Measurements from ENCODE around the gene ABHD10. TPM values are rescaled to one million over a fixed set of nuclear protein-coding genes. Genes with fewer than 3 reads are reported as not detected.

The ABHD10 gene
- total RNA-seq, 1 experiment from 2014 or later = 21.8 TPM

DNA sequence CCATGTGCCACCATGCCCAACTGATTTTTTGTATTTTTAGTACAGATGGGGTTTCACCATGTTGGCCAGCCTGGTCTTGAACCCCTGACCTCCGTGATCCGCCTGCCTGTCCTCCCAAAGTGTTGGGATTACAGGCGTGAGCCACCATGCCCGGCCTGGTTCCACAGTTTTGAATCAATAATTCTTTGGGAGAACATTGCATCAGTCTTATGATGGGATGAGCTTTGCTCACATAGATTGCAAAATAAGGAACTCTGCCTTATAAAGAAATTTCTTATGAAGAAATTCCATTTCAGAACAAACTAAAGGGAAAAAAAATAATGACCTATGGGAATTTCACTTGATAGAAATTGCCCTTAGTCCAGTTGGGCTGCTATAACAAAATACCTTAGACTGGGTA, 39.9 kb downstream of the ABHD10 start:
- no peak overlapping the region for H4K8ac ChIP-seq (replicated peaks; ENCODE audit: insufficient read length, low read depth, low read length)
- H3K23me2 ChIP-seq (ENCODE audit: insufficient read length, low read depth, low read length, poor library complexity, severe bottlenecking) = no peaks in the 10 kb centered on the region
- no peak overlapping the region for H3K4ac ChIP-seq (ENCODE audit: low read depth, low read length)
- H3K27me3 ChIP-seq (ENCODE audit: insufficient read depth, low read length) = no peaks in the 10 kb centered on the region
- no peak overlapping the region for H2AFZ ChIP-seq (ENCODE audit: low read length)
- H2BK15ac ChIP-seq (ENCODE audit: low read depth, low read length) = no peak overlapping the region
- no peak for DNase-seq
- H4K5ac ChIP-seq (ENCODE audit: insufficient read length, low read depth, low read length) = no peak overlapping the region
- H2BK20ac ChIP-seq (ENCODE audit: low read depth, low read length, poor library complexity, severe bottlenecking) = no peak overlapping the region
- no peaks in the 10 kb centered on the region for H3K4me1 ChIP-seq (ENCODE audit: insufficient read depth, low read length)
- Mint-ChIP-seq H3K4me3 (no peak overlapping the region), H3K27ac (no peak overlapping the region), H3K9me3 (peaks cover 0 to 7% of the 10 kb centered on the region in 2 experiments; a peak in 1 of 5 replicates), H3K4me1 (no peaks in the 10 kb centered on the region), H3K36me3 (ENCODE audit: insufficient read depth in 1 of 3, low read depth in 3 of 3) (peaks cover 0 to 4% (median 0%) of the 10 kb centered on the region in 3 experiments; a peak in 1 of 7 replicates), H3K27me3 (ENCODE audit: low read depth) (no peaks in the 10 kb centered on the region)
- no peak overlapping the region for H3K18ac ChIP-seq (ENCODE audit: insufficient read length, low read depth, low read length)
- H3K9ac ChIP-seq (ENCODE audit: extremely low read depth, insufficient read length, low read length) = no peak overlapping the region
- H3K14ac ChIP-seq (ENCODE audit: insufficient read depth, low read length) = no peak overlapping the region
- no peak overlapping the region for H3T11ph ChIP-seq (ENCODE audit: low read length)
- H4K20me1 ChIP-seq (ENCODE audit: control insufficient read depth, insufficient read depth, insufficient read length) = no peaks in the 10 kb centered on the region
- no peaks in the 10 kb centered on the region for H3K79me1 ChIP-seq (ENCODE audit: insufficient read depth, low read depth, low read length, poor library complexity, severe bottlenecking)
- no peak overlapping the region for H3K56ac ChIP-seq (ENCODE audit: insufficient read length, low read depth, low read length)
- no peak overlapping the region for H2BK120ac ChIP-seq (ENCODE audit: low read depth, low read length, poor library complexity, severe bottlenecking)
- no peaks in the 10 kb centered on the region for H3K9me3 ChIP-seq (ENCODE audit: control insufficient read depth, low read depth, low read length)
- no peak overlapping the region for H3K27ac ChIP-seq (ENCODE audit: insufficient read length, low read depth, low read length)
- TF ChIP-seq, protein P1, sequence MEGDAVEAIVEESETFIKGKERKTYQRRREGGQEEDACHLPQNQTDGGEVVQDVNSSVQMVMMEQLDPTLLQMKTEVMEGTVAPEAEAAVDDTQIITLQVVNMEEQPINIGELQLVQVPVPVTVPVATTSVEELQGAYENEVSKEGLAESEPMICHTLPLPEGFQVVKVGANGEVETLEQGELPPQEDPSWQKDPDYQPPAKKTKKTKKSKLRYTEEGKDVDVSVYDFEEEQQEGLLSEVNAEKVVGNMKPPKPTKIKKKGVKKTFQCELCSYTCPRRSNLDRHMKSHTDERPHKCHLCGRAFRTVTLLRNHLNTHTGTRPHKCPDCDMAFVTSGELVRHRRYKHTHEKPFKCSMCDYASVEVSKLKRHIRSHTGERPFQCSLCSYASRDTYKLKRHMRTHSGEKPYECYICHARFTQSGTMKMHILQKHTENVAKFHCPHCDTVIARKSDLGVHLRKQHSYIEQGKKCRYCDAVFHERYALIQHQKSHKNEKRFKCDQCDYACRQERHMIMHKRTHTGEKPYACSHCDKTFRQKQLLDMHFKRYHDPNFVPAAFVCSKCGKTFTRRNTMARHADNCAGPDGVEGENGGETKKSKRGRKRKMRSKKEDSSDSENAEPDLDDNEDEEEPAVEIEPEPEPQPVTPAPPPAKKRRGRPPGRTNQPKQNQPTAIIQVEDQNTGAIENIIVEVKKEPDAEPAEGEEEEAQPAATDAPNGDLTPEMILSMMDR (conservative IDR thresholded peaks at IDR 0.05) = no peak
- no peak overlapping the region for H2BK5ac ChIP-seq (ENCODE audit: insufficient read length, low read length)
- H3K79me2 ChIP-seq (ENCODE audit: insufficient read depth, low read length) = no peaks in the 10 kb centered on the region
- no CpG with 5 or more reads among the region's 4 CpGs for WGBS (ENCODE audit: extremely low coverage, insufficient read length, low lambda C conversion rate)
- no peak overlapping the region for H3K23ac ChIP-seq (ENCODE audit: insufficient read length, low read depth, low read length)
- no peak overlapping the region for H2BK12ac ChIP-seq (ENCODE audit: insufficient read length, low read depth, low read length)
- H2AK5ac ChIP-seq (ENCODE audit: insufficient read length, low read length) = no peak overlapping the region
- no peak overlapping the region for H3K4me2 ChIP-seq (ENCODE audit: insufficient read depth, insufficient read length, low read length)
- H4K91ac ChIP-seq (ENCODE audit: insufficient read length, low read depth, low read length) = no peak overlapping the region
